Measurements from ENCODE around the gene FOXO6. TPM values are rescaled to one million over a fixed set of nuclear protein-coding genes. Genes with fewer than 3 reads are reported as not detected.

Gene FOXO6
- total and polyA plus RNA-seq, 9 of the 15 experiments (the other 6 are each of a cell fraction or from before 2014, with no cell fraction given) = 0.04 to 0.31 (median 0.12) TPM; not detected in 5

DNA sequence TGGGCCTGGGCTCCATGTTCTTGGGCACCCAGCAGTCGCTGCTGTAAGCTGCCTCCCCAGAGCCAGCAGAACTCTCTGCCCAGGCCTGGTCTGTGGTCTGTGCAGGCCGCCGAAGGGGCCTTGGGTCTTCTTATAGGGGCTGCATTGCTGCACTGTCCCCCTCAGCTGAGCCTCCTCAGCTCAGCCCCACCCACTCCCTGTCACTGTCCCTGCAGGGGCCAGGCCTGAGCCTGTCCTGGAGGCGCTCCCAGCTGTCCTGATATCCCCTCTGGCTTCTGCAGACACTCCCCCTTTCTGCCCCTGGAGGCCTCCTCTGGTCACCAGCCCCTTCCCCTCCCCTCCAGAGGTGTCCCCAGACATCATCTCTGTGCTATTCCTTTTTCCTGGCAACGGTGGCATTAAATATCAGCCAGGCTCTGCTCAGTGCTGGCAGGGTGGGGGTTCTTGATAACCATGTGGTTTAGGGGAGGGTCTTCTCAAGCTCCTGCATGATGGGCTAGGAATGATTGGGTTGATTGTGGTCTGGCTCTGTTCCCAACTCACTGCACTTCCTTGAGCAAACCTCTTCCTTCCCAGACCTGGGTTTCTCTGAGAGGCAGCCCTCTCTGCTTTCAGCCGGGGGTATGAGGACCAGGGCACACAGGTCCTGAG is 3.7 kb upstream of the FOXO6 start:
- peaks cover 5 to 14% of the 10 kb centered on the region in 2 experiments; a peak in 3 of 5 replicates for H3K27me3 ChIP-seq (ENCODE audit: control insufficient read depth in 2 of 2, insufficient read depth in 2 of 2, low read length in 2 of 2)
- H3K36me3 ChIP-seq (ENCODE audit: control insufficient read depth, insufficient read depth, low read length) = no peaks in the 10 kb centered on the region
- no peaks in the 10 kb centered on the region for H3K9me3 ChIP-seq (replicated peaks; ENCODE audit: control insufficient read depth, insufficient read depth, low read depth, low read length)
- in situ Hi-C loops (cut with MboI) (no loop called here), intact Hi-C loops (cut with micrococcal nuclease) (no loop called here)
- ChIA-PET POLR2A (interaction anchor here (0.7 to 0.9 kb wide), 3 partner anchors 10 to 674 kb away, joined by 3 to 5 read pairs (median 3); no protein-coding TSS in a partner anchor), CTCF (ENCODE audit: low intra/inter-chr PET ratio) (no interaction called here)
- no peaks in the 10 kb centered on the region for H3K79me2 ChIP-seq (ENCODE audit: control insufficient read depth, insufficient read depth, low read length)
- H3K27ac ChIP-seq (ENCODE audit: extremely low read depth, low read depth, low read length) = no peak overlapping the region
- ATAC-seq = no peak
- peak overlapping the region in 1 of 2 experiments; percentile 80; a peak in 2 of 4 replicates for H3K9ac ChIP-seq (ENCODE audit: insufficient read depth in 1 of 2, low read depth in 2 of 2, low read length in 2 of 2)
- BruUV-seq (replicated peaks) = no TSS peak
- peak in 1 of 4 experiments; percentile 22 for DNase-seq (ENCODE audit: extremely low read depth in 1 of 4, low spot score in 3 of 4)
- 3% methylated on average over 6 of the region's 6 CpGs for WGBS (ENCODE audit: insufficient coverage, low coverage, missing lambda C conversion rate)
- no peaks in the 10 kb centered on the region for H3K9me1 ChIP-seq (ENCODE audit: control insufficient read depth, insufficient read depth, low read length)
- no peak overlapping the region for H3K4me2 ChIP-seq (ENCODE audit: insufficient read depth, low read length)
- no peaks in the 10 kb centered on the region for H4K20me1 ChIP-seq (replicated peaks; ENCODE audit: control insufficient read depth, insufficient read depth, low read length)
- no peak overlapping the region for H2AFZ ChIP-seq (ENCODE audit: low read depth, low read length)
- H3K4me1 ChIP-seq (replicated peaks in 1 of 2; ENCODE audit: control insufficient read depth in 2 of 2, insufficient read depth in 2 of 2, low read length in 2 of 2) = peaks cover 22 to 47% of the 10 kb centered on the region in 2 experiments
- FAIRE-seq = no peak
- H3K4me3 ChIP-seq = no peak overlapping the region
- TF ChIP-seq SMAD3 (CRISPR knock-in tag; conservative IDR thresholded peaks at IDR 0.05) (no peak), ZNF408 (CRISPR knock-in tag; IDR thresholded peaks at IDR 0.05; ENCODE audit: low read depth) (no peak), NR4A1 (CRISPR knock-in tag; IDR thresholded peaks at IDR 0.05) (no peak; the same call in 1 of the 2 replicates), NR4A1 (tag; IDR thresholded peaks at IDR 0.05) (no peak), ZNF23 (CRISPR knock-in tag; IDR thresholded peaks at IDR 0.05) (no peak), NFIC (IDR thresholded peaks at IDR 0.05) (peak; percentile 46), HNRNPLL (IDR thresholded peaks at IDR 0.05; ENCODE audit: low read depth, low read length, poor library complexity, severe bottlenecking) (no peak), CTBP1 (IDR thresholded peaks at IDR 0.05; ENCODE audit: borderline replicate concordance) (peak; percentile 9; the same call in 1 of the 2 replicates)
- TF ChIP-seq, protein P1, sequence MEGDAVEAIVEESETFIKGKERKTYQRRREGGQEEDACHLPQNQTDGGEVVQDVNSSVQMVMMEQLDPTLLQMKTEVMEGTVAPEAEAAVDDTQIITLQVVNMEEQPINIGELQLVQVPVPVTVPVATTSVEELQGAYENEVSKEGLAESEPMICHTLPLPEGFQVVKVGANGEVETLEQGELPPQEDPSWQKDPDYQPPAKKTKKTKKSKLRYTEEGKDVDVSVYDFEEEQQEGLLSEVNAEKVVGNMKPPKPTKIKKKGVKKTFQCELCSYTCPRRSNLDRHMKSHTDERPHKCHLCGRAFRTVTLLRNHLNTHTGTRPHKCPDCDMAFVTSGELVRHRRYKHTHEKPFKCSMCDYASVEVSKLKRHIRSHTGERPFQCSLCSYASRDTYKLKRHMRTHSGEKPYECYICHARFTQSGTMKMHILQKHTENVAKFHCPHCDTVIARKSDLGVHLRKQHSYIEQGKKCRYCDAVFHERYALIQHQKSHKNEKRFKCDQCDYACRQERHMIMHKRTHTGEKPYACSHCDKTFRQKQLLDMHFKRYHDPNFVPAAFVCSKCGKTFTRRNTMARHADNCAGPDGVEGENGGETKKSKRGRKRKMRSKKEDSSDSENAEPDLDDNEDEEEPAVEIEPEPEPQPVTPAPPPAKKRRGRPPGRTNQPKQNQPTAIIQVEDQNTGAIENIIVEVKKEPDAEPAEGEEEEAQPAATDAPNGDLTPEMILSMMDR (IDR thresholded peaks at IDR 0.05 in 2 of 3, conservative IDR thresholded peaks at IDR 0.05 in 1 of 3; ENCODE audit: insufficient read depth in 2 of 3, low read depth in 1 of 3, low read length in 3 of 3) = 0 out of 6 replicates have a peak, but pooled peaks of 1 of the 3 experiments have one; percentile 0
- TF ChIP-seq, protein P2, sequence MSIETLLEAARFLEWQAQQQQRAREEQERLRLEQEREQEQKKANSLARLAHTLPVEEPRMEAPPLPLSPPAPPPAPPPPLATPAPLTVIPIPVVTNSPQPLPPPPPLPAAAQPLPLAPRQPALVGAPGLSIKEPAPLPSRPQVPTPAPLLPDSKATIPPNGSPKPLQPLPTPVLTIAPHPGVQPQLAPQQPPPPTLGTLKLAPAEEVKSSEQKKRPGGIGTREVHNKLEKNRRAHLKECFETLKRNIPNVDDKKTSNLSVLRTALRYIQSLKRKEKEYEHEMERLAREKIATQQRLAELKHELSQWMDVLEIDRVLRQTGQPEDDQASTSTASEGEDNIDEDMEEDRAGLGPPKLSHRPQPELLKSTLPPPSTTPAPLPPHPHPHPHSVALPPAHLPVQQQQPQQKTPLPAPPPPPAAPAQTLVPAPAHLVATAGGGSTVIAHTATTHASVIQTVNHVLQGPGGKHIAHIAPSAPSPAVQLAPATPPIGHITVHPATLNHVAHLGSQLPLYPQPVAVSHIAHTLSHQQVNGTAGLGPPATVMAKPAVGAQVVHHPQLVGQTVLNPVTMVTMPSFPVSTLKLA (conservative IDR thresholded peaks at IDR 0.05) = no peak
- TF ChIP-seq, protein P3, sequence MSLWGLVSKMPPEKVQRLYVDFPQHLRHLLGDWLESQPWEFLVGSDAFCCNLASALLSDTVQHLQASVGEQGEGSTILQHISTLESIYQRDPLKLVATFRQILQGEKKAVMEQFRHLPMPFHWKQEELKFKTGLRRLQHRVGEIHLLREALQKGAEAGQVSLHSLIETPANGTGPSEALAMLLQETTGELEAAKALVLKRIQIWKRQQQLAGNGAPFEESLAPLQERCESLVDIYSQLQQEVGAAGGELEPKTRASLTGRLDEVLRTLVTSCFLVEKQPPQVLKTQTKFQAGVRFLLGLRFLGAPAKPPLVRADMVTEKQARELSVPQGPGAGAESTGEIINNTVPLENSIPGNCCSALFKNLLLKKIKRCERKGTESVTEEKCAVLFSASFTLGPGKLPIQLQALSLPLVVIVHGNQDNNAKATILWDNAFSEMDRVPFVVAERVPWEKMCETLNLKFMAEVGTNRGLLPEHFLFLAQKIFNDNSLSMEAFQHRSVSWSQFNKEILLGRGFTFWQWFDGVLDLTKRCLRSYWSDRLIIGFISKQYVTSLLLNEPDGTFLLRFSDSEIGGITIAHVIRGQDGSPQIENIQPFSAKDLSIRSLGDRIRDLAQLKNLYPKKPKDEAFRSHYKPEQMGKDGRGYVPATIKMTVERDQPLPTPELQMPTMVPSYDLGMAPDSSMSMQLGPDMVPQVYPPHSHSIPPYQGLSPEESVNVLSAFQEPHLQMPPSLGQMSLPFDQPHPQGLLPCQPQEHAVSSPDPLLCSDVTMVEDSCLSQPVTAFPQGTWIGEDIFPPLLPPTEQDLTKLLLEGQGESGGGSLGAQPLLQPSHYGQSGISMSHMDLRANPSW (CRISPR knock-in tag; IDR thresholded peaks at IDR 0.05) = no peak
- TF ChIP-seq, protein P4, sequence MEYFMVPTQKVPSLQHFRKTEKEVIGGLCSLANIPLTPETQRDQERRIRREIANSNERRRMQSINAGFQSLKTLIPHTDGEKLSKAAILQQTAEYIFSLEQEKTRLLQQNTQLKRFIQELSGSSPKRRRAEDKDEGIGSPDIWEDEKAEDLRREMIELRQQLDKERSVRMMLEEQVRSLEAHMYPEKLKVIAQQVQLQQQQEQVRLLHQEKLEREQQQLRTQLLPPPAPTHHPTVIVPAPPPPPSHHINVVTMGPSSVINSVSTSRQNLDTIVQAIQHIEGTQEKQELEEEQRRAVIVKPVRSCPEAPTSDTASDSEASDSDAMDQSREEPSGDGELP (CRISPR knock-in tag; IDR thresholded peaks at IDR 0.05; ENCODE audit: borderline replicate concordance) = peak; percentile 55; the same call in 1 of the 2 replicates

Data from K562 (cell line).